ENCODE results near the gene SMOC2. TPM values are rescaled to one million over a fixed set of nuclear protein-coding genes. Genes with fewer than 3 reads are reported as not detected.

The SMOC2 gene
- polyA plus RNA-seq, 1 donor from 2014 or later: 0.50 TPM

DNA sequence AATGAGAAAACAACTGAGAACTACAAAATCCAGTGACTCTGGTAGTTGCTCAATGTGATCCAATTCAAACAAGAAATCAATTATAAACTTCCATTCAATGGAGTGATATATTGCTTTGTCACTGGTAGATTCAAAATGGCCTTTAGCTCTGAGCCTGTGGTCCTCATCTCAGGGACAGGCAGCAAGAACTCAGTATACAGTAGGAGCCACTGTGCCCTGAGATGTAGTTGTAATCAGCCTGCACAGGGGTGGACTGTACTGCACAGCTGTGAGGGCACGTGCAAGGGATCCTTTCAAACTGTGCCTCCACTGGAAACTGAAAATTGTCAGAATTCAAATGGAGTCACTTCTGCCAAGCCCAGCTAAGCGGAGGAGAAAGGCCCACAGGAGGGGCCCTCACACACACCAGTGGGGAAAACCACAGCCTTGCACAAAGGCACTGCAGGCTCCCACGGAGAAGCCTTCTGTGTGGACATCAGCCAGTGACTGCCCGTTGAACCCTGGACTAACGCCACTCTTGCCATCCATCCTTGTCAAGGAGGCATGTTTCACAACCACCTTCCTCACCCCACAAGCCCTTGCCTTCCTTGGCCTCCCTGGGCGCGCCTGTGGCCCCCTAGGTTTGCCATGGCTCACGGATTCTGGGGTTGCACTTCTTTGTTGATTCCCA is 186.7 kb downstream of the SMOC2 start:
- no peak for TF ChIP-seq EP300 (conservative IDR thresholded peaks at IDR 0.05; ENCODE audit: poor library complexity, severe bottlenecking)
- TF ChIP-seq SMC3 (conservative IDR thresholded peaks at IDR 0.05; ENCODE audit: poor library complexity): no peak
- no peak for TF ChIP-seq RAD21 (conservative IDR thresholded peaks at IDR 0.05)
- TF ChIP-seq TAF1 (IDR thresholded peaks at IDR 0.05; ENCODE audit: low read depth): no peak
- no peak for TF ChIP-seq EZH2 (IDR thresholded peaks at IDR 0.05; ENCODE audit: borderline replicate concordance, insufficient read depth, low read length, poor library complexity, severe bottlenecking)
- no peak for TF ChIP-seq POLR2AphosphoS5 (IDR thresholded peaks at IDR 0.05)
- TF ChIP-seq MXI1 (conservative IDR thresholded peaks at IDR 0.05; ENCODE audit: poor library complexity, severe bottlenecking): no peak
- TF ChIP-seq, protein P1, sequence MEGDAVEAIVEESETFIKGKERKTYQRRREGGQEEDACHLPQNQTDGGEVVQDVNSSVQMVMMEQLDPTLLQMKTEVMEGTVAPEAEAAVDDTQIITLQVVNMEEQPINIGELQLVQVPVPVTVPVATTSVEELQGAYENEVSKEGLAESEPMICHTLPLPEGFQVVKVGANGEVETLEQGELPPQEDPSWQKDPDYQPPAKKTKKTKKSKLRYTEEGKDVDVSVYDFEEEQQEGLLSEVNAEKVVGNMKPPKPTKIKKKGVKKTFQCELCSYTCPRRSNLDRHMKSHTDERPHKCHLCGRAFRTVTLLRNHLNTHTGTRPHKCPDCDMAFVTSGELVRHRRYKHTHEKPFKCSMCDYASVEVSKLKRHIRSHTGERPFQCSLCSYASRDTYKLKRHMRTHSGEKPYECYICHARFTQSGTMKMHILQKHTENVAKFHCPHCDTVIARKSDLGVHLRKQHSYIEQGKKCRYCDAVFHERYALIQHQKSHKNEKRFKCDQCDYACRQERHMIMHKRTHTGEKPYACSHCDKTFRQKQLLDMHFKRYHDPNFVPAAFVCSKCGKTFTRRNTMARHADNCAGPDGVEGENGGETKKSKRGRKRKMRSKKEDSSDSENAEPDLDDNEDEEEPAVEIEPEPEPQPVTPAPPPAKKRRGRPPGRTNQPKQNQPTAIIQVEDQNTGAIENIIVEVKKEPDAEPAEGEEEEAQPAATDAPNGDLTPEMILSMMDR (IDR thresholded peaks at IDR 0.05; ENCODE audit: poor library complexity, severe bottlenecking): no peak
- TF ChIP-seq, protein P2, sequence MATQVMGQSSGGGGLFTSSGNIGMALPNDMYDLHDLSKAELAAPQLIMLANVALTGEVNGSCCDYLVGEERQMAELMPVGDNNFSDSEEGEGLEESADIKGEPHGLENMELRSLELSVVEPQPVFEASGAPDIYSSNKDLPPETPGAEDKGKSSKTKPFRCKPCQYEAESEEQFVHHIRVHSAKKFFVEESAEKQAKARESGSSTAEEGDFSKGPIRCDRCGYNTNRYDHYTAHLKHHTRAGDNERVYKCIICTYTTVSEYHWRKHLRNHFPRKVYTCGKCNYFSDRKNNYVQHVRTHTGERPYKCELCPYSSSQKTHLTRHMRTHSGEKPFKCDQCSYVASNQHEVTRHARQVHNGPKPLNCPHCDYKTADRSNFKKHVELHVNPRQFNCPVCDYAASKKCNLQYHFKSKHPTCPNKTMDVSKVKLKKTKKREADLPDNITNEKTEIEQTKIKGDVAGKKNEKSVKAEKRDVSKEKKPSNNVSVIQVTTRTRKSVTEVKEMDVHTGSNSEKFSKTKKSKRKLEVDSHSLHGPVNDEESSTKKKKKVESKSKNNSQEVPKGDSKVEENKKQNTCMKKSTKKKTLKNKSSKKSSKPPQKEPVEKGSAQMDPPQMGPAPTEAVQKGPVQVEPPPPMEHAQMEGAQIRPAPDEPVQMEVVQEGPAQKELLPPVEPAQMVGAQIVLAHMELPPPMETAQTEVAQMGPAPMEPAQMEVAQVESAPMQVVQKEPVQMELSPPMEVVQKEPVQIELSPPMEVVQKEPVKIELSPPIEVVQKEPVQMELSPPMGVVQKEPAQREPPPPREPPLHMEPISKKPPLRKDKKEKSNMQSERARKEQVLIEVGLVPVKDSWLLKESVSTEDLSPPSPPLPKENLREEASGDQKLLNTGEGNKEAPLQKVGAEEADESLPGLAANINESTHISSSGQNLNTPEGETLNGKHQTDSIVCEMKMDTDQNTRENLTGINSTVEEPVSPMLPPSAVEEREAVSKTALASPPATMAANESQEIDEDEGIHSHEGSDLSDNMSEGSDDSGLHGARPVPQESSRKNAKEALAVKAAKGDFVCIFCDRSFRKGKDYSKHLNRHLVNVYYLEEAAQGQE (IDR thresholded peaks at IDR 0.05; ENCODE audit: borderline replicate concordance): no peak
- no peaks in the 10 kb centered on the region for H3F3A ChIP-seq (ENCODE audit: insufficient read depth, low read length, poor library complexity, severe bottlenecking)
- no peaks in the 10 kb centered on the region for H3K27me3 ChIP-seq (ENCODE audit: insufficient read depth, low read depth, low read length)
- no peak overlapping the region for H3K9ac ChIP-seq (ENCODE audit: low read length)
- no peak overlapping the region for H3K4me3 ChIP-seq (ENCODE audit: low read length)
- H3K9me3 ChIP-seq (ENCODE audit: low read length): no peaks in the 10 kb centered on the region
- no peaks in the 10 kb centered on the region for H3K79me2 ChIP-seq (replicated peaks; ENCODE audit: insufficient read depth, low read length)
- no peaks in the 10 kb centered on the region for H3K36me3 ChIP-seq (ENCODE audit: insufficient read depth, low read length)
- no peak overlapping the region for H3K4me2 ChIP-seq (ENCODE audit: low read length)
- no peaks in the 10 kb centered on the region for H4K20me1 ChIP-seq (ENCODE audit: insufficient read depth)
- no peak overlapping the region for H2AFZ ChIP-seq (ENCODE audit: low read depth, low read length)
- H3K27ac ChIP-seq (ENCODE audit: low read length): no peak overlapping the region
- H3K9me2 ChIP-seq (ENCODE audit: insufficient read depth, low read length): no peaks in the 10 kb centered on the region

DNA sequence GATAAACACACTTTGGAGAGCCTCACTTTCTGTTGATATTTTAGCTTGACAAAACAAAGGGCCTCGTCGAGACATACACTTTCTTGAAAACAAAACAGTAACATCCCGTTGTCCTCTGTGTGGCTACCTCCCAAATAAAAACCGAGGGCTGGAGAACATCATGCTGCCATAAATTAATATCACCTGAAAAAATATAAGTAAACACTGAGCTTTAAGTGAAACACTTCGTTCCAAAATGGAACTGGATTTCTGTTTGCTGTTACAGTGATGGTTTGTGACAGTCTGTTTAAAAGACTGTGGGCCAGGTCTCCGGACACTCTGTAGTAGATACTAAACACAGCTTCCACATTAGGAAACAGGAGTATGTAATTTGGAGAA is 187.2 kb downstream of the SMOC2 start:
- H3F3A ChIP-seq (ENCODE audit: insufficient read depth, low read length, poor library complexity, severe bottlenecking): no peaks in the 10 kb centered on the region
- H3K9me3 ChIP-seq (ENCODE audit: low read length): no peaks in the 10 kb centered on the region
- no peak overlapping the region for H3K27ac ChIP-seq (ENCODE audit: low read length)
- H3K4me3 ChIP-seq (ENCODE audit: low read length): no peak overlapping the region
- H4K20me1 ChIP-seq (ENCODE audit: insufficient read depth): no peaks in the 10 kb centered on the region
- no peak overlapping the region for H2AFZ ChIP-seq (ENCODE audit: low read depth, low read length)
- H3K4me2 ChIP-seq (ENCODE audit: low read length): no peak overlapping the region
- no peak for TF ChIP-seq TAF1 (IDR thresholded peaks at IDR 0.05; ENCODE audit: low read depth)
- TF ChIP-seq, protein P2 (IDR thresholded peaks at IDR 0.05; ENCODE audit: borderline replicate concordance): no peak
- no peak for TF ChIP-seq MXI1 (conservative IDR thresholded peaks at IDR 0.05; ENCODE audit: poor library complexity, severe bottlenecking)
- no peak for TF ChIP-seq SMC3 (conservative IDR thresholded peaks at IDR 0.05; ENCODE audit: poor library complexity)
- TF ChIP-seq, protein P1 (IDR thresholded peaks at IDR 0.05; ENCODE audit: poor library complexity, severe bottlenecking): no peak
- TF ChIP-seq POLR2AphosphoS5 (IDR thresholded peaks at IDR 0.05): no peak
- no peaks in the 10 kb centered on the region for H3K9me2 ChIP-seq (ENCODE audit: insufficient read depth, low read length)
- no peaks in the 10 kb centered on the region for H3K36me3 ChIP-seq (ENCODE audit: insufficient read depth, low read length)
- H3K9ac ChIP-seq (ENCODE audit: low read length): no peak overlapping the region
- H3K79me2 ChIP-seq (replicated peaks; ENCODE audit: insufficient read depth, low read length): no peaks in the 10 kb centered on the region
- no peaks in the 10 kb centered on the region for H3K27me3 ChIP-seq (ENCODE audit: insufficient read depth, low read depth, low read length)
